Mesodermal cell (in vitro differentiated cells): Measurements from ENCODE around the gene SHANK2.

Source experiments
- H3K27ac ChIP-seq: 2 replicates; pipeline ENCODE4 v1.7.0; 2013; ENCODE audit warnings: mild to moderate bottlenecking, low read depth, low read length, moderate library complexity; ENCODE audit not compliant: severe bottlenecking
- H3K36me3 ChIP-seq: 2 replicates; pipeline ENCODE4 v1.7.1; 2013; ENCODE audit warnings: mild to moderate bottlenecking, low read length, moderate library complexity; ENCODE audit not compliant: control insufficient read depth, insufficient read depth
- H3K4me1 ChIP-seq: one replicate; pipeline ENCODE4 v1.7.1; 2013; ENCODE audit warnings: mild to moderate bottlenecking, low read length; ENCODE audit not compliant: insufficient read depth, control insufficient read depth, poor library complexity, severe bottlenecking
- H3K4me3 ChIP-seq: 2 replicates; pipeline ENCODE4 v1.7.0; 2013; ENCODE audit warnings: low read length, control low read depth, mild to moderate bottlenecking; ENCODE audit not compliant: insufficient read depth, poor library complexity, severe bottlenecking; ENCODE audit errors: extremely low read depth
- H3K9me3 ChIP-seq: 2 replicates; pipeline ENCODE4 v1.7.1; 2013; ENCODE audit warnings: mild to moderate bottlenecking, low read length, moderate library complexity; ENCODE audit not compliant: control insufficient read depth
- WGBS, 2 experiments: methylation state at CpG; one replicate each; pipeline ENCODE4 v1.1.5; 2013; ENCODE audit warnings: missing lambda C conversion rate in 2 of 2; ENCODE audit not compliant: insufficient coverage in 2 of 2; 5-methylcytosine and 5-hydroxymethylcytosine counted together

SHANK2 gene

DNA sequence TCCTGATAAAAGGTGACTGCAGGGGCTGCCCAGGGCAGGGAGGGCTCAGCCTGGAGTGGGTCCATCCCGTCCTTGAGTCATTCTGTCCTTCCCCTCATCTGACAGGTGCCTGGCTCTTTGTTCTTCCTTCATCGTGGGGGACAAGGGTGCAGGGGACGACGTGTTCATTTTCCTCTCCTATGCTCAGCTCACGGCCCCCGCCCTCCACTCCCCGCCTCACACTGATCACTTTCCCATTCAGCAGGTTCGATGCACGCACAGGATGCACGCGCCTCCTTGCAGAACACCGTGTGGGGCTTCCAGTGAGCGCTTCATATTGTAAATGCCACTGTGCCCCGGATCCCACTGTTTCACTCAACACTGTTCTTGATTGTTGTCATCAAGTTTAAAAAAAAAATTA is 32.7 kb upstream of the SHANK2 start:
- Histone ChIP-seq H3K27ac (no peak overlapping the region), H3K36me3 (no peaks in the 10 kb centered on the region), H3K9me3 (peaks cover 7% of the 10 kb centered on the region), H3K4me3 (no peak overlapping the region), H3K4me1 (no peaks in the 10 kb centered on the region)
- 76 to 79% methylated on average over 12 of the region's 14 CpGs for WGBS, 2 experiments

DNA sequence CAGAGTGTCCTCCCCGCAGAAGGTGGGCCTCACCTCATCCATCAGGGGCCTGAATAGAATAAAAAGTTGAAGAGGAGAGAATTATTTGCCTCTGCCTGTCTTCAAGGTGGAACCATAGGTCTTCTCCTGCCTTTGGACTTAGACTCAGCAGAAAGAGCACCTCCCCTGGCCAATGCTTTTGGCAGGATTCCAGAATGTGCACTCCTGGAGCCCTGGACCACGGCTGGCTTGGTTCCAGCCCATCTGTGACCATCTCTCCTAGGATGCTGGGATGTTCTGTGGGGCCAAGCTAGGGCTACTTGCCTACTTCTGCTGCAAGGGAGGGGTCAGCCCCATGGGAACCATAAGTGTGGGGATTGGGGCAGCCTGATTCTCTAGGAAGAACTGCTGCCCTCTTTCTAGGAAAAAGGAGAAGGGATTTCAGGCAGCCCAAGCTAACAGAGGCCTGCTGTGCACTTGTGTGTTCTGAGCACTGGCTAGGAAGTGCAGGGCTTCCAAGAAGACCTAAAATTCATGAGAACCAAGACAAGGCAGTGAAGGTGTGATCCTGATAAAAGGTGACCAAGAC is 32.2 kb upstream of the SHANK2 start:
- no peak overlapping the region for H3K4me3 ChIP-seq
- WGBS, 2 experiments = 90 to 92% methylated on average over 2 of the region's 2 CpGs
- no peak overlapping the region for H3K27ac ChIP-seq
- peaks cover 2% of the 10 kb centered on the region for H3K9me3 ChIP-seq
- H3K4me1 ChIP-seq = no peaks in the 10 kb centered on the region
- H3K36me3 ChIP-seq = no peaks in the 10 kb centered on the region

DNA sequence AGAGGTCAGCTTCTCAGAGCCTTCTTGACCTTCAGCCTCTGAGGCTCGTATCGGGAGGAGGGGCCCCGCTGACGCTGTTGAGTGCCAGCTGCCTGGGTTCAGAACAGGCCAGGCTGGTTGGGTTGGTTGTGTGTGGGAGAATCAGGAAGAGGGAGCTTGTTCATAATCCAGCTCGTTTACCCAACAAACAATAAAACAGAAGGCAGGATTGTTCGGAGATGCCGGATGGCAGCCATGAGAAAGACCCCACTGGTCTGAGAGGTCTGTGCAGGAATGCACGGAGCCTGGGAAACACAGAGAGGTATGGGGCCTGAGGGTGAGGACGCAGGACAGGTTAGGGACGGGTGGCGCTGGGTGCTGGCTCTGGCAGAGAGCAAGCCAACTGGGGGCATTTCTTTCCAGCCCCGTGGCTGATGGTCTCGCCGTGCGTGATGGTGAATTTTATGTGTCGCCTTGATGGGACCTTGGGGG is 31.6 kb upstream of the SHANK2 start:
- no peaks in the 10 kb centered on the region for H3K9me3 ChIP-seq
- H3K27ac ChIP-seq = no peak overlapping the region
- no peaks in the 10 kb centered on the region for H3K36me3 ChIP-seq
- no peak overlapping the region for H3K4me3 ChIP-seq
- H3K4me1 ChIP-seq = no peaks in the 10 kb centered on the region
- 96 to 99% methylated on average over 11 to 13 of the region's 16 CpGs for WGBS, 2 experiments

DNA sequence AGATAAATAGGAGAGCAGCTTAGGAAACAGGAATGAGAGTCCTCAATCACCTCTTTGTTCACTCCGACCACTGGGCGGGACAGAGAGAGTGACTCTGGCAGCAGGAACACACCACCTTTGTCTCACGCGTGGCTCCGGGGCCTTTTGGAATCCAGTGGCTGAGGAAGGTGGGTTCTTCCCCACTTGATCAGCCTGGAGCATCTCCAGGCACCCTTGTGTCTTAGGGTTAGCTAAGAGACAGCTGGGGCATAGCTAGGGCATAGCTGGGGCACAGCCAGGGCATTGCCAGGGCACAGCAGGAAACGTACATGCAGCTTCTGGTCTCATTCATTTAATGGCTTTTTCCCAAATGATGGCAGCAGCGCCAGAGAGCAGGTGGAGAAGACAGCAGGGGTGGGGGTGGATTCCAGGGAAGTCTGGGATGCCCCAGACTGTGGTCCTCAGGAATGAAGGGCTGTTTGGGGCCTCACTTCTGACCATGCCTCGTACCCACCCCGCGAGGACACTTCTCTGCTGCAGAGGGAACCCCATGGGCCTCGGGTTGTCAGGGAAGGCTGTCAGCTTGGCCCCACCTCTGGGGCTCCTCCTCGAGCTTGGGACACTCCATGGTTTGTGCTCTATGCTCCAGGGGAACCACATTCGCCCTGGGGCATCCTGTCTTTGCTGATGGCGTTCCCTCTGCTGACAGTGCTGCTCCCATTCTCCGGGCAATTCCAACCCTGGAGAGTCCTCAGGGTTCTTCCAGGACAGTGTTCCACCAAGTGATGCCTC is 30.4 kb upstream of the SHANK2 start:
- no peak overlapping the region for H3K27ac ChIP-seq
- 81 to 92% methylated on average over 10 to 12 of the region's 15 CpGs for WGBS, 2 experiments

DNA sequence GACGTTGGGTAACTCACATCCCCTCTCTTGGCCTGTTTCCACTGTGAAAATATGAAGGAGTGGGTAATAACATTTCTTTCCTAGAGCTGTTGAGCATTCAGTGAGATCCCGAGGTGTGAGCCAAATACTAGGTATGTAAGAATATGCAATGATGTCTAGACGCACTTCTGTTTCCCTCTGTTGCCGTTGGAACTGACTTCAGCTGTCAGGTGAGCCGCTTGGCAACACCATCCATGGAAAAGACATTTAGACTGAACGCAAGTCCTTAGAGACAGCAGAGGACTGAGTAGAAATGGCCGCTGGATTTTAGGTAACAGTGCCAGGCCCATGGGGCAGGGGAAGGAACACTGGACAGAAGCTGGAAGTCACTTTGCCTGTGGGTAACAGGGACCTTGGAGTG is 29.5 kb upstream of the SHANK2 start:
- no peaks in the 10 kb centered on the region for H3K4me1 ChIP-seq
- no peaks in the 10 kb centered on the region for H3K9me3 ChIP-seq
- H3K36me3 ChIP-seq = no peaks in the 10 kb centered on the region
- H3K4me3 ChIP-seq = no peak overlapping the region
- H3K27ac ChIP-seq = no peak overlapping the region
- whole genome bisulfite sequencing, 2 experiments = 91 to 94% methylated on average over 7 of the region's 7 CpGs

More for the DNA sequence above, 30.4 kb upstream of the SHANK2 start:
- no peaks in the 10 kb centered on the region for H3K36me3 ChIP-seq
- H3K9me3 ChIP-seq = no peaks in the 10 kb centered on the region
- H3K4me3 ChIP-seq = no peak overlapping the region
- no peaks in the 10 kb centered on the region for H3K4me1 ChIP-seq

DNA sequence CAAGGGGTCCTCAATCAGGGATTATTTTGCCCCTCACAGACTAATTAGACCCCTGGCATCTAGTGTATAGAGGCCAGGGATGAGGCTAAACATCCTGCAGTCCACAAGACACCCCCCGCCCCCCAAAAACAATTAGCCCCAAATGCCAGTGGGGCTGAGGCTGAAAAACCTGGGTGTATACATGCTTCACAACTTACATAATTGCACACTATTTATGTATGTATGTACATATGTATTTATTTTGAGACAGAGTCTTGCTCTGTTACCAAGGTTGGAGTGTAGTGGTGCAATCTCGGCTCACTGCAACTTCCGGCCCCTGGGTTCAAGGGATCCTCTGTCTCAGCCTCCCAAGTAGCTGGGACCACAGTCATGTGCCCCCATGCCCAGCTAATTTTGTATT is 28.8 kb upstream of the SHANK2 start:
- H3K27ac ChIP-seq = no peak overlapping the region
- H3K4me1 ChIP-seq = no peaks in the 10 kb centered on the region
- H3K4me3 ChIP-seq = no peak overlapping the region
- no peaks in the 10 kb centered on the region for H3K9me3 ChIP-seq
- no peaks in the 10 kb centered on the region for H3K36me3 ChIP-seq
- WGBS, 2 experiments = 100% methylated on average over 1 of the region's 3 CpGs; no CpG with 5 or more reads in 1 of the 2 experiments

DNA sequence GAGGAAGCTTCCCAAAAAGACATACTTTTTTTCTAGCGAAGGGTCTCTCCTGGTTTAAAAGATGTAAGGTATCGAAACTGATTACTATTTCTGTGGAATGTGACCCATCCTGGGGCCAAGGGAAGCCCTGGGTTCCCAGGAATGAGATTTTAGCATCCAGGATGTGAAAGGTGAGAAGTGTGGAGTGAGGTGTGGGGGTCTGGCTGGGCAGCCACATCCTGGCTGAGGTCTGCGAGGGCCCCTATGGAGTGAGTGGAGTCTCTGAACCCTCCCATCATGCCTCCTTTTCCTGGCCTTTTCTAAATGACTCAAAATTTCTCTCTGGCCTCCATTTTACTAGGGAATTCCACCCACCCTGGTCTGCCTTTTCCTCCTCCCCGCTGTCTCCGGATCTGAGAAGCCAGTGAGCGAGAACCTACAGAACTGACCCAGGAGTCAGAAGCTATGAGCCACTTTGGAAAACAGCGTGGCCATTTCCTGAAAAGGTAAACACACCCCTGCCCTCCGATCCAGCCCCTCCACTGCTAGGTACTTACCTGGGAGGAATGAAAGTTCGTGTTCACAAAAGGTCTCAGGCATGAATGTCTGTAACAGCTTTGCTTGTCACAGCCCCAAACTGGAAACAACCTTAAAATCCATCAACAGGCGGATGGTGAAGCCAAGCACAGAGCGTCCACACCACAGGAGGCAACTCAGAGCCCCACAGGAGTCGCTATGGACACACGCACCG is 27.7 kb upstream of the SHANK2 start:
- Histone ChIP-seq H3K4me3 (no peak overlapping the region), H3K36me3 (no peaks in the 10 kb centered on the region), H3K27ac (no peak overlapping the region), H3K4me1 (no peaks in the 10 kb centered on the region), H3K9me3 (no peaks in the 10 kb centered on the region)
- WGBS, 2 experiments = 85 to 89% methylated on average over 12 to 13 of the region's 14 CpGs

DNA sequence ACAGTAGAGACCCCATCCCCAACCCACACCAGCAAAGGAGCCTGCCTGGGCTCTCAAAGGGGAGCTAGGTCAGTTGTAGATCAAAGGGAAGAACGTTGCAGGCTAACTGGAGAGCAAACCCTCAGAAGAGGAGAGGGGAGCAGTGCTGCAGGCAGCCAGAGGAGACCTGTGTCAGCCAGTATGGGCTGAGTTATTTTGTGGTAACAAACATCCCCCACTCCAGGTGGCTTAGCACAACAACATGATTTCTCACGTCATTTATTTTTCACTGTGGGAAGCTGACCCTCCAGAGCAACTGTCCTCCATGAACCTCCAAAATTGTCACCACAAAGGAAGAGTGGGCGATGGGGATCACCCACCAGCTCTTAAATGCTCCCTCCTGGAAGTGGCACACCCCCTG is 19.8 kb upstream of the SHANK2 start:
- no peaks in the 10 kb centered on the region for H3K36me3 ChIP-seq
- WGBS, 2 experiments = 89 to 90% methylated on average over 3 of the region's 3 CpGs
- peaks cover 12% of the 10 kb centered on the region for H3K4me1 ChIP-seq
- no peak overlapping the region for H3K27ac ChIP-seq
- H3K4me3 ChIP-seq = no peak overlapping the region
- no peaks in the 10 kb centered on the region for H3K9me3 ChIP-seq

DNA sequence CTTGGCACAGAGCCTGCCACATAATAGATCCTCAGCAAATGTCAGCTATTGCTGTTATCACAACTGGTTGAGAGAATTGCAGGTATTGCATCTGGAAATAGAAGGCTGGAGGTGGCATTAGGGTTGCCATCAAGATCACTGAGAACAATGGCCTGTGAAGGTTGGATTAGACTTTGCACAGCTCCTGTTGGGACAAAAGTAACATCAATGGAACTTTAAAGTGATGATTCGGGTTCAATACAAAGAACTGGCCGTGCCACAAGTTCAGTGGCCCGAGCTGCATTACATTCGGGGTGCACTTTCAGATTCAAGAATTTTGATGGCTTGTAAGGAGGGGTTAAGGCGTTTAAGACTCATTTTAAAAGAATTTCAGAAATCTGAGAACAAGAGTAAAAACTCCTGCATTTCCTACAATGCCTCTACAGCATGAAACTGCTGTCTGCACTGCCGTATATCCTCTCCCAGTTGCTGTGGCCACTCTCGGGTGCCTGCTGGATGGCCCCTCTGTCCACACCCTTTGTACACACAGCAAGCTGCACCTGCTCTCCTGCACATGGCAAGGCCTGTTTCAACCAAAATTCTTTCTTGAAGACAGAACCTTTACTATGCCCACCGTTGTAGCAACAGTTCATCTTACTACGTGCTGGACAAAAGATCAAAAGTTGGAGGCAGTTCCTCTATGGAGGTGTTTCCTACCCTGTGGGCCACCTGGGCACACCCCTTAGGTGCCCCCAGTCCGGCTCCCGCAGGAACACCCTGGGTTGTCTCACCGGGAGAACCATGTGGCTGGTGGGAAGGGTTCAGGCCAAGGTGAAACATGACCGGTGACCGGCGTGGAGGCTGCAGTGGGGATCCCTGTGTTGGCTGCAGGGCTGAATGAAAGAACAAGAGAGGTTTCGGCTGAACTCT is 17.5 kb upstream of the SHANK2 start:
- H3K9me3 ChIP-seq = no peaks in the 10 kb centered on the region
- no peak overlapping the region for H3K27ac ChIP-seq
- 87 to 90% methylated on average over 12 of the region's 16 CpGs for WGBS, 2 experiments
- H3K4me1 ChIP-seq = peaks cover 12% of the 10 kb centered on the region
- H3K4me3 ChIP-seq = no peak overlapping the region
- H3K36me3 ChIP-seq = no peaks in the 10 kb centered on the region

DNA sequence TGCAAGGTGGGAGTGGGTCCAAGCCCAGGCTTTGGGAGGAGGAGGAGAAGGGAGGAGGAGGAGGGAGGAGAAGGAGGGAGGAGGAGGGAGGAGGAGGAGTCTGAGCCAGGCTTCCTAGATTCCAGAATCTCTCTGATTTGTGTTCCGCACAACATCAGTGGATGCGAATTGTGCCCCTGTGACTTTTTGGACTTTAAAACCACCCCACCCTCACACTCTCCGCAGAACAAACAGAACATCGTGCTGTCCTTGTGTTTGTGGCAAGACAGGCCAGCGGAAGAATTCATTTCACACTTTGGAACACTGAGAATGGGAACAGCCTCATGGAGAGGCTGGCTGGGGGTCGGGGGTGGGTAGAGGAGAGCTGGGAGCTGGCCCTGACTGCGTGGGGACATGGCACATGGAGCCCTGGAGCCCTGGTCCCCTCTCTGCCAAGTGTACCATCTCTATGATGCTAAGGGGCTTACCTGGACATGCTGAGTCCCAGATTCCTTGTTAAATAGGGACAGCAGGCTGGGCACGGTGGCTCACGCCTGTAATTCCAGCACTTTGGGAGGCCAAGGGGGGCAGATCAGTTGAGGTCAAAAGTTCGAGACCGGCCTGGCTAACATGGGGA is 16.4 kb upstream of the SHANK2 start:
- 84 to 93% methylated on average over 6 to 9 of the region's 11 CpGs for WGBS, 2 experiments
- H3K36me3 ChIP-seq = no peaks in the 10 kb centered on the region
- no peak overlapping the region for H3K27ac ChIP-seq
- peaks cover 12% of the 10 kb centered on the region for H3K4me1 ChIP-seq
- no peaks in the 10 kb centered on the region for H3K9me3 ChIP-seq
- H3K4me3 ChIP-seq = no peak overlapping the region
